Peyer's patch (tissue), 4 donors: ENCODE results near the gene SHB.

Experiments
- CTCF ChIP-seq, 6 experiments: fragments of 450-650 bp in 4 of 6; fragments of 200-600 bp in 2 of 6; sonication (generic) in 1 of 6; IDR thresholded peaks; one replicate each; pipeline ENCODE4 v1.5.1; 2017 to 2019; ENCODE audit warnings: antibody characterized with exemption in 6 of 6, mild to moderate bottlenecking in 3 of 6, moderate library complexity in 1 of 6
- POLR2A ChIP-seq, 2 donors: fragments of 450-650 bp; IDR thresholded peaks; one replicate each; pipeline ENCODE4 v1.5.1; 2017; ENCODE audit warnings: antibody characterized with exemption in 2 of 2, mild to moderate bottlenecking in 2 of 2, moderate library complexity in 2 of 2

DNA sequence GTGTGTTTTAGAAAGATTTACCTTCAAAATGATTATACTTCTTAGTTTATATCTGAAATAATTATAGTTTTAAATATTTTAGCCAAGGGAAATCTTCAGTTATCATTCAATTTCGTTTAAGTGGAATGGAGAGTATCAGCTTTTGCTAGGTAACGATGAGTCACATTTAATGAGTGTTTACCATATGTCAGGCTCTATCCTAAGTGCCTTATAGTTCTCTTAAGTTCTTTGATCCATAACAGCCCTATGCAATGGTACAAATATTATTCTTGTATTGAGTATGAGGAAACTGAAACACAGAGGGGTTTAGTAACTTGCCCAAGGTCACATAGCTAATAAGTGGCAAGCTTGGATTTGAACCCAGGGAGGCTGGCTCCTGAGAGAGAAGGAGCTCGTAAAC, 37.5 kb upstream of the SHB start:
- TF ChIP-seq CTCF (IDR thresholded peaks at IDR 0.05) (no peak), POLR2A (IDR thresholded peaks at IDR 0.05) (no peak)
